Islet precursor cell (in vitro differentiated cells): ENCODE data around the gene PRDX2.

Experiments used
- DNase-seq: peaks from one replicate; pipeline ENCODE4 v3.0.0-alpha.2; 2018

Gene PRDX2

DNA sequence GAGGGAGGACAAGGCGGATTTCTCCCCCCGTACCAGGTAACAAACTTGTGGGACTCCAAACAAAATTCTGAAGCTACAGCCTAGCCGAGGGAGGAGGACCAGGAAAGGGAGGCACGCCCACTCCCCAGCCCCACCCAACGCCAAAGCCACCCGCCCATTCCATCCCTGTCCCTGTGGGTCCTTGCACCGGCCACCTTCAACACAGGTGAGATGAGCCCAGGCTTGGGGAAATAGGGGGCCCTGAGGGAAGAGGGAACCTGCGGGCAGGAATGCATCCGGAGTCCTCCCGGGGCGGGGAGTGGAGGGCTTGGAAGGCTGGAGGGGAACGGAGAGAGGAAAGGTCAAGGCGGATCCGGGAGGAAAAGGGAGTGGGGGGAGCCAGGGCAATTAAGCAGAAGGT, 50.0 kb downstream of the PRDX2 start, which contains the start of gene BEST2:
BEST2 (plus strand) TSS at position 157 of the 400 bp plus-strand sequence. CDS start 802 bp downstream, outside the sequence.
- no peak for DNase-seq

DNA sequence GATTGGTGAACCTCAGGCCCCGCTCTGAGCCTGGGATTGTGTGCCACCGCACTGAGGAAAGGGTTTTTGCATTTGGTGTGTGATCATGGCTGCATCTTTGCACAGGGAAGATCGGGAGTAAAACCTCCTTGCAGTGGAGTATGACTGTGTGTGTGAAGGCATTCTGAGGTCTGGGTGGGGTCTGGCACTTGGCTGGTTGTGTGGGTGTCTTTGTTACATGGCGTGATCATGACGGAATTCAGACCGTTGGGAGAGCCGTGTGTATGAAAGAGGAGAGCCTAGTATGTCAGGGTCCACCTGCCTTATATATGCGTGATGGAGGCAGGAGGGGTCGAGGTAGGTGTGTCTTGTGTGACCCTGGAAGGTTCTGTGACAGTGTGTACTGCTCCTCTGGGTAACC, 50.7 kb downstream of the PRDX2 start:
- no peak for DNase-seq

GRCh38 chr19:12749938-12750521, 51.6 kb downstream of the PRDX2 start:
- no peak for DNase-seq

DNA sequence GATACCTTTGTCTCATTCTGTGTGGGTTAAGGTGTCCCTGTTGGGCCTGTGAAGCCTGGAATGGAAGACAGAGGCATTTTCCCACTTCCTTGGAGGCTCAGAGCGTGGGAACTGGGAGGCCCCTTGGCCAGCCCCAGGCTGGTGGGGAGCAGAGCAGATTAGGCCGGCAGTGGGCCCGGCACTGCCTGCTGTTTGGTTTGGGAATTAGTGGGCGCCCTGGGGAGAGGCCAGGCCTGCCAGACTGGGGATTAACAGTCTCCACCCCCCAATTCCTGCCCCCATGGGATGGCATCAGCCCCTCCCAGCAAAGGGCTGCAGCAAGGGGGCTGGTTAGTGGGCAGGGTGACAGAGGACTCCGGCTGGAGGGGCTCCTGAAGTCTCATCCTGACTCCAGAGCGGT, 53.1 kb downstream of the PRDX2 start:
- DNase-seq = no peak
